Fibroblast of lung (primary cell): ENCODE data around the gene SC5D. TPM values are rescaled to one million over a fixed set of nuclear protein-coding genes. Genes with fewer than 3 reads are reported as not detected.

ENCODE experiments used
- DNase-seq, 2 donors: peaks; one replicate each; pipeline versions ENCODE4 v3.0.0 to v3.0.0-alpha.2; 2010; ENCODE audit warnings: low read depth in 2 of 2
- H2AFZ ChIP-seq: 2 replicates; pipeline ENCODE4 v1.5.1; 2012; ENCODE audit warnings: low read length, control low read depth, inconsistent platforms
- H3K27ac ChIP-seq: 2 replicates; pipeline ENCODE4 v1.5.1; 2011; ENCODE audit warnings: low read length, control low read depth; ENCODE audit not compliant: insufficient read depth
- H3K27me3 ChIP-seq: 2 replicates; pipeline ENCODE4 v1.5.1; 2011; ENCODE audit warnings: mild to moderate bottlenecking, low read length; ENCODE audit not compliant: control insufficient read depth, insufficient read depth
- H3K36me3 ChIP-seq: 2 replicates; pipeline ENCODE4 v1.5.1; 2011; ENCODE audit warnings: low read length; ENCODE audit not compliant: control insufficient read depth, insufficient read depth
- H3K4me1 ChIP-seq: 2 replicates; pipeline ENCODE4 v1.5.1; 2011; ENCODE audit warnings: low read length; ENCODE audit not compliant: control insufficient read depth, insufficient read depth; ENCODE audit errors: extremely low read depth
- H3K4me2 ChIP-seq: 2 replicates; pipeline ENCODE4 v1.5.1; 2011; ENCODE audit warnings: low read length, control low read depth; ENCODE audit not compliant: insufficient read depth; ENCODE audit errors: extremely low read depth
- H3K4me3 ChIP-seq, 4 experiments: fragments of 200-600 bp in 1 of 4; sonication (generic) in 1 of 4; replicated peaks in 1 of 4; 2 replicates each; pipeline ENCODE4 v1.5.1; 2011 to 2016; ENCODE audit warnings: low read length in 4 of 4, low read depth in 3 of 4, mild to moderate bottlenecking in 3 of 4, control low read depth in 2 of 4, inconsistent platforms in 1 of 4, mixed read lengths in 1 of 4; ENCODE audit not compliant: insufficient read depth in 1 of 4; ENCODE audit errors: control extremely low read depth in 1 of 4
- H3K79me2 ChIP-seq: 2 replicates; pipeline ENCODE4 v1.5.1; 2012; ENCODE audit warnings: mild to moderate bottlenecking, low read length, inconsistent platforms; ENCODE audit not compliant: control insufficient read depth, insufficient read depth
- H3K9ac ChIP-seq: 2 replicates; pipeline ENCODE4 v1.5.1; 2011; ENCODE audit warnings: mild to moderate bottlenecking, low read length, control low read depth; ENCODE audit not compliant: insufficient read depth
- H3K9me3 ChIP-seq: 2 replicates; pipeline ENCODE4 v1.5.1; 2012; ENCODE audit warnings: low read depth, low read length; ENCODE audit not compliant: control insufficient read depth, insufficient read depth
- H4K20me1 ChIP-seq: 2 replicates; pipeline ENCODE4 v1.5.1; 2011; ENCODE audit warnings: low read length; ENCODE audit not compliant: control insufficient read depth, insufficient read depth; ENCODE audit errors: extremely low read depth
- EZH2 ChIP-seq: IDR thresholded peaks from 2 replicates; pipeline ENCODE4 v1.5.1; 2012; ENCODE audit warnings: low read length, control low read depth, mild to moderate bottlenecking; ENCODE audit errors: missing control alignments
- polyA plus RNA-seq, 2 donors: library from polyadenylated mRNA; depleted of rRNA in 1 of 2; stranded (reverse) in 1 of 2; unstranded in 1 of 2; fragments of >200 nt; gene quantifications; 2 replicates each; pipeline ENCODE4 v1.2.1, GENCODE V29; 2011 to 2012; ENCODE audit warnings: missing spikeins in 1 of 2
- total RNA-seq: library from RNA; depleted of rRNA; stranded (reverse); fragments of >200 nt; gene quantifications from 2 replicates; pipeline ENCODE4 v1.2.1, GENCODE V29; 2014
- TF ChIP-seq, protein P1 (sequence below), 2 donors: IDR thresholded peaks in 1 of 2; conservative IDR thresholded peaks in 1 of 2; 1 replicate in 1 of 2; 2 replicates in 1 of 2; pipeline ENCODE4 v1.5.1; 2011 to 2012; ENCODE audit warnings: low read length in 2 of 2, control low read depth in 1 of 2, inconsistent platforms in 1 of 2, low read depth in 1 of 2, mild to moderate bottlenecking in 1 of 2

Gene SC5D
- total and polyA plus RNA-seq, 2 donors (not counting 1 experiment from before 2014, with no cell fraction given), result 102 to 112 TPM

DNA sequence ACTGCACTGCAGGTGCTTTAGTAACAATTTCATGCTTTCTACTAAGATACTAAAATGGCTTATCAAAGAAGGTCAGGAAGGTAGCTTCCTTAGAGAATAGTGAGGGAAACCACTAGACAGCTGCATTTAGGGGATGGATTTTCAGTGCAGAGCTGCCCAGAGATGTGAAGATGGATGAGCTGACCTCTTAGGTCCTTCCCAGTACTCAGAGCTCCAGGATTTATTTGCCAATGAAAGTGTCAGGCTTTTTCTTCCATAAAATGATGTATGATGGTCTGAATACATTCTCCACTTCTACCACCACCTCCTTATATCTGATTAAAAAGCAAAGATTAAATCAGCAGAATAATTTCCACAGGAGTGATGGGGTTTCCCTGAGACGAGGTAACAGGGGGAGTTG, 35.0 kb downstream of the SC5D start:
- H4K20me1 ChIP-seq, result no peaks in the 10 kb centered on the region
- no peak overlapping the region for H3K4me2 ChIP-seq
- no peaks in the 10 kb centered on the region for H3K79me2 ChIP-seq
- H2AFZ ChIP-seq, result no peak overlapping the region
- no peaks in the 10 kb centered on the region for H3K9me3 ChIP-seq
- DNase-seq, result no peak
- H3K36me3 ChIP-seq, result no peaks in the 10 kb centered on the region
- H3K9ac ChIP-seq, result no peak overlapping the region
- no peak overlapping the region for H3K27ac ChIP-seq
- H3K4me1 ChIP-seq, result no peaks in the 10 kb centered on the region
- H3K4me3 ChIP-seq, result no peak overlapping the region
- peaks cover 11% of the 10 kb centered on the region for H3K27me3 ChIP-seq
- TF ChIP-seq, protein P1, sequence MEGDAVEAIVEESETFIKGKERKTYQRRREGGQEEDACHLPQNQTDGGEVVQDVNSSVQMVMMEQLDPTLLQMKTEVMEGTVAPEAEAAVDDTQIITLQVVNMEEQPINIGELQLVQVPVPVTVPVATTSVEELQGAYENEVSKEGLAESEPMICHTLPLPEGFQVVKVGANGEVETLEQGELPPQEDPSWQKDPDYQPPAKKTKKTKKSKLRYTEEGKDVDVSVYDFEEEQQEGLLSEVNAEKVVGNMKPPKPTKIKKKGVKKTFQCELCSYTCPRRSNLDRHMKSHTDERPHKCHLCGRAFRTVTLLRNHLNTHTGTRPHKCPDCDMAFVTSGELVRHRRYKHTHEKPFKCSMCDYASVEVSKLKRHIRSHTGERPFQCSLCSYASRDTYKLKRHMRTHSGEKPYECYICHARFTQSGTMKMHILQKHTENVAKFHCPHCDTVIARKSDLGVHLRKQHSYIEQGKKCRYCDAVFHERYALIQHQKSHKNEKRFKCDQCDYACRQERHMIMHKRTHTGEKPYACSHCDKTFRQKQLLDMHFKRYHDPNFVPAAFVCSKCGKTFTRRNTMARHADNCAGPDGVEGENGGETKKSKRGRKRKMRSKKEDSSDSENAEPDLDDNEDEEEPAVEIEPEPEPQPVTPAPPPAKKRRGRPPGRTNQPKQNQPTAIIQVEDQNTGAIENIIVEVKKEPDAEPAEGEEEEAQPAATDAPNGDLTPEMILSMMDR (conservative IDR thresholded peaks at IDR 0.05 in 1 of 2, IDR thresholded peaks at IDR 0.05 in 1 of 2; ENCODE audit: low read depth in 1 of 2, low read length in 2 of 2), result no peak
- TF ChIP-seq EZH2, result no peak

- Histone ChIP-seq H3K4me2 (no peak overlapping the region), H3K27ac (no peak overlapping the region), H3K4me3 (no peak overlapping the region), H3K36me3 (no peaks in the 10 kb centered on the region), H4K20me1 (no peaks in the 10 kb centered on the region), H3K79me2 (no peaks in the 10 kb centered on the region), H3K9ac (no peak overlapping the region), H3K4me1 (no peaks in the 10 kb centered on the region), H3K27me3 (peaks cover 11% of the 10 kb centered on the region), H3K9me3 (no peaks in the 10 kb centered on the region), H2AFZ (no peak overlapping the region)
- DNase-seq, result no peak
- TF ChIP-seq, protein P1 (conservative IDR thresholded peaks at IDR 0.05 in 1 of 2, IDR thresholded peaks at IDR 0.05 in 1 of 2; ENCODE audit: low read depth in 1 of 2, low read length in 2 of 2), result no peak
- no peak for TF ChIP-seq EZH2
These were observed 35.8 kb downstream of the SC5D start for GRCh38 chr11:121328176-121328966.

GRCh38 chr11:121328967-121329679, 36.6 kb downstream of the SC5D start:
- no peaks in the 10 kb centered on the region for H4K20me1 ChIP-seq
- H3K27ac ChIP-seq, result no peak overlapping the region
- no peaks in the 10 kb centered on the region for H3K4me1 ChIP-seq
- H3K4me2 ChIP-seq, result no peak overlapping the region
- H3K36me3 ChIP-seq, result no peaks in the 10 kb centered on the region
- H3K9me3 ChIP-seq, result no peaks in the 10 kb centered on the region
- no peak for DNase-seq
- peaks cover 10% of the 10 kb centered on the region for H3K27me3 ChIP-seq
- no peak overlapping the region for H3K9ac ChIP-seq
- no peaks in the 10 kb centered on the region for H3K79me2 ChIP-seq
- H3K4me3 ChIP-seq, result no peak overlapping the region
- TF ChIP-seq, protein P1 (conservative IDR thresholded peaks at IDR 0.05 in 1 of 2, IDR thresholded peaks at IDR 0.05 in 1 of 2; ENCODE audit: low read depth in 1 of 2, low read length in 2 of 2), result no peak
- no peak for TF ChIP-seq EZH2
- no peak overlapping the region for H2AFZ ChIP-seq
